Measurements from ENCODE around the gene NPR3. TPM values are rescaled to one million over a fixed set of nuclear protein-coding genes. Genes with fewer than 3 reads are reported as not detected.

Gene NPR3
- total RNA-seq, 4 donors from 2014 or later = 7.9 to 31.3 (median 13.0) TPM

- Histone ChIP-seq H3K36me3 (no peaks in the 10 kb centered on the region), H3K27ac (no peak overlapping the region), H3K4me3 (no peak overlapping the region), H3K9me3 (no peaks in the 10 kb centered on the region), H3K4me1 (peaks cover 11 to 40% (median 19%) of the 10 kb centered on the region in 3 donors), H3K27me3 (peaks cover 0 to under 1% (median 0%) of the 10 kb centered on the region in 4 donors)
- TF ChIP-seq CTCF (IDR thresholded peaks at IDR 0.05) = no peak
- no peak for TF ChIP-seq POLR2A (IDR thresholded peaks at IDR 0.05)
- DNase-seq = no peak
- WGBS, 2 donors = 62 to 64% methylated on average over 3 of the region's 3 CpGs
- intact Hi-C loops (cut with DNase I) = no loop called here
These were observed 129.5 kb downstream of the NPR3 start for GRCh38 chr5:32840606-32841005.

Other genes starting within 250 kb of the NPR3 start
- 100 to 1,000 TPM in 3 of 4 donors, 10 to 100 TPM in 1; 59.6 to 280 (median 134) TPM for gene SUB1, start 125.8 kb upstream of the NPR3 start, total RNA-seq